ENCODE data around the gene SULT1A1.

The SULT1A1 gene

GRCh38 chr16:28589069-28589468 is 20.8 kb downstream of the SULT1A1 start:
- no peak for DNase-seq (ENCODE audit: low read depth in 1 of 2, low spot score in 1 of 2)
- no peak for TF ChIP-seq POLR2AphosphoS5 (IDR thresholded peaks at IDR 0.05; ENCODE audit: low read depth)
- no peak for TF ChIP-seq CTCF (IDR thresholded peaks at IDR 0.05; ENCODE audit: insufficient read depth, low read length)
- TF ChIP-seq REST (IDR thresholded peaks at IDR 0.05; ENCODE audit: insufficient replicate concordance, low read depth), result no peak
- no peak for TF ChIP-seq SPI1 (IDR thresholded peaks at IDR 0.05; ENCODE audit: borderline replicate concordance, low read depth)
- no peak for TF ChIP-seq GABPA (IDR thresholded peaks at IDR 0.05; ENCODE audit: low read depth)
- H3K27ac ChIP-seq (replicated peaks), result no peak overlapping the region
- H3K27me3 ChIP-seq (ENCODE audit: insufficient read depth, poor library complexity, severe bottlenecking), result no peaks in the 10 kb centered on the region
- H3K4me3 ChIP-seq (replicated peaks; ENCODE audit: insufficient read depth, low read length), result no peak overlapping the region

- TF ChIP-seq CTCF (IDR thresholded peaks at IDR 0.05; ENCODE audit: insufficient read depth, low read length) (no peak), REST (IDR thresholded peaks at IDR 0.05; ENCODE audit: insufficient replicate concordance, low read depth) (no peak), GABPA (IDR thresholded peaks at IDR 0.05; ENCODE audit: low read depth) (no peak), POLR2AphosphoS5 (IDR thresholded peaks at IDR 0.05; ENCODE audit: low read depth) (no peak), SPI1 (IDR thresholded peaks at IDR 0.05; ENCODE audit: borderline replicate concordance, low read depth) (no peak)
- H3K27ac ChIP-seq (replicated peaks), result no peak overlapping the region
- DNase-seq (ENCODE audit: low read depth in 1 of 2, low spot score in 1 of 2), result no peak
- no peak overlapping the region for H3K4me3 ChIP-seq (replicated peaks; ENCODE audit: insufficient read depth, low read length)
- H3K27me3 ChIP-seq (ENCODE audit: insufficient read depth, poor library complexity, severe bottlenecking), result no peaks in the 10 kb centered on the region
These were observed 22.5 kb downstream of the SULT1A1 start for GRCh38 chr16:28587386-28587785.

- TF ChIP-seq REST (IDR thresholded peaks at IDR 0.05; ENCODE audit: insufficient replicate concordance, low read depth) (no peak), CTCF (IDR thresholded peaks at IDR 0.05; ENCODE audit: insufficient read depth, low read length) (no peak), GABPA (IDR thresholded peaks at IDR 0.05; ENCODE audit: low read depth) (no peak), POLR2AphosphoS5 (IDR thresholded peaks at IDR 0.05; ENCODE audit: low read depth) (no peak), SPI1 (IDR thresholded peaks at IDR 0.05; ENCODE audit: borderline replicate concordance, low read depth) (no peak)
- Histone ChIP-seq H3K27ac (replicated peaks) (no peak overlapping the region), H3K27me3 (ENCODE audit: insufficient read depth, poor library complexity, severe bottlenecking) (no peaks in the 10 kb centered on the region), H3K4me3 (replicated peaks; ENCODE audit: insufficient read depth, low read length) (no peak overlapping the region)
- DNase-seq (ENCODE audit: low read depth in 1 of 2, low spot score in 1 of 2), result no peak
These were observed 23.4 kb downstream of the SULT1A1 start for GRCh38 chr16:28586466-28586865.

Measured in HL-60 (cell line).